CD4-positive, alpha-beta T cell (primary cell): ENCODE results near the gene CYP27A1. TPM values are rescaled to one million over a fixed set of nuclear protein-coding genes. Genes with fewer than 3 reads are reported as not detected.

Source experiments
- ATAC-seq: fragments of 200-7000 bp; cut with Tn5 transposase; one replicate; pipeline ENCODE4 v1.10.0; 2022; ENCODE audit warnings: mild to moderate bottlenecking; ENCODE audit not compliant: poor library complexity
- CTCF ChIA-PET: fragments of 350-600 bp; sonication (Branson Sonifier 250); formaldehyde crosslinking; loops from one replicate; lab custom pipeline; 2021; ENCODE audit warnings: antibody characterized with exemption, inconsistent platforms; lab: Charles Lee
- POLR2A ChIA-PET: fragments of 350-600 bp; sonication (Branson Sonifier 250); formaldehyde crosslinking; loops from one replicate; lab custom pipeline; 2021; ENCODE audit warnings: antibody characterized with exemption, inconsistent platforms; lab: Charles Lee
- DNase-seq, 14 experiments: peaks; one replicate each; pipeline ENCODE4 v3.0.0-alpha.2; 2013 to 2020; ENCODE audit warnings: mixed read lengths in 2 of 14
- H3K27ac ChIP-seq, 2 donors: one replicate each; pipeline versions ENCODE4 v1.5.1 to v1.7.0; 2013; ENCODE audit warnings: low read length in 2 of 2, low read depth in 1 of 2, mild to moderate bottlenecking in 1 of 2
- H3K27me3 ChIP-seq, 2 experiments: 1 replicate in 1 of 2; 2 replicates in 1 of 2; pipeline versions ENCODE4 v1.6.1 to v1.7.0; 2013; ENCODE audit warnings: low read length in 2 of 2, control low read depth in 1 of 2, mild to moderate bottlenecking in 1 of 2, moderate library complexity in 1 of 2; ENCODE audit not compliant: insufficient read depth in 2 of 2, control insufficient read depth in 1 of 2
- H3K36me3 ChIP-seq: one replicate; pipeline ENCODE4 v1.6.1; 2013; ENCODE audit warnings: low read length, control low read depth; ENCODE audit not compliant: insufficient read depth
- H3K4me1 ChIP-seq: one replicate; pipeline ENCODE4 v1.6.1; 2013; ENCODE audit warnings: low read length, control low read depth; ENCODE audit not compliant: insufficient read depth
- H3K4me3 ChIP-seq: one replicate; pipeline ENCODE4 v1.5.1; 2013; ENCODE audit warnings: mild to moderate bottlenecking, low read length, moderate library complexity
- H3K9me3 ChIP-seq, 2 experiments: 1 replicate in 1 of 2; 2 replicates in 1 of 2; pipeline versions ENCODE4 v1.6.1 to v1.7.0; 2013; ENCODE audit warnings: low read length in 2 of 2, mild to moderate bottlenecking in 2 of 2, control low read depth in 1 of 2, moderate library complexity in 1 of 2; ENCODE audit not compliant: control insufficient read depth in 1 of 2, insufficient read depth in 1 of 2
- H3K27ac Mint-ChIP-seq: one replicate; pipeline ENCODE4 v1.8.0; 2020; ENCODE audit warnings: mixed read lengths
- H3K27me3 Mint-ChIP-seq: one replicate; pipeline ENCODE4 v1.8.0; 2021; ENCODE audit warnings: mixed read lengths
- H3K36me3 Mint-ChIP-seq: one replicate; pipeline ENCODE4 v1.8.0; 2021; ENCODE audit warnings: low read depth, mixed read lengths
- H3K4me1 Mint-ChIP-seq: one replicate; pipeline ENCODE4 v1.8.0; 2021; ENCODE audit warnings: low read depth, mixed read lengths
- H3K4me3 Mint-ChIP-seq: one replicate; pipeline ENCODE4 v1.8.0; 2020; ENCODE audit warnings: mild to moderate bottlenecking, mixed read lengths
- H3K9me3 Mint-ChIP-seq: one replicate; pipeline ENCODE4 v1.8.0; 2020; ENCODE audit warnings: mixed read lengths
- CTCF ChIP-seq: fragments of 200-600 bp; IDR thresholded peaks from one replicate; pipeline ENCODE4 v1.8.0; 2022; ENCODE audit warnings: antibody characterized with exemption, mild to moderate bottlenecking
- intact Hi-C, 2 experiments: fragments of 100-400 bp; cut with DNase I in 1 of 2; cut with micrococcal nuclease in 1 of 2; formaldehyde crosslinking; loops; one replicate each; pipeline versions ENCODE4 v1.15.1 to v1.9.0; 2023 to 2025; cut with DNase I, micrococcal nuclease
- total RNA-seq, 174 experiments: library from RNA in 2 of 174; stranded (reverse) in 2 of 174; gene quantifications; one replicate each; pipeline ENCODE4 v1.2.3 and lab custom pipeline; 2021 to 2026

The CYP27A1 gene
- total RNA-seq, 2 experiments from 2014 or later: 0.28 TPM; not detected in 1

DNA sequence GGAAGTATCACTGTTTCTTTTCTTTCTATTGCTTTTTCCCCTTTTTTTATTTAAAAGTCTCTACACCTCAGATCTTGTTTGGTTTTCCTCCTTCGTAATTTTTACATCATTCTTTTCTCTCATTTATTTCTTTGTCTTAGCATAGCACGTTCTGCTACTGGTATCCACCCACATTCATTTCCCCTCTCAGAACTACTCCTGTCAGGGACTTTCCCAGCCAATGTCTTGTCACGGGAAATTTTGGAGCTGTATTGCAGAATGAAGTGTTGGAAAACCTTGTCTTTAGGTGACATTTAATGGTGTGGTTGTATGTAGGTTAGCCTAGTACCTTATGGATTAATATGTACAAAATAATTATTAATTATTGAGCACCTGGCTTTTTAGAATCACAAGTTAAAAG is 37.3 kb upstream of the CYP27A1 start:
- peaks cover 4% of the 10 kb centered on the region for H3K4me1 ChIP-seq
- peak in 2 of 14 experiments; percentile 50 to 58 for DNase-seq
- TF ChIP-seq CTCF: no peak
- Mint-ChIP-seq H3K4me1 (no peaks in the 10 kb centered on the region), H3K9me3 (no peaks in the 10 kb centered on the region), H3K27me3 (no peaks in the 10 kb centered on the region), H3K27ac (no peak overlapping the region), H3K4me3 (no peak overlapping the region), H3K36me3 (peaks cover 85% of the 10 kb centered on the region)
- no peaks in the 10 kb centered on the region for H3K9me3 ChIP-seq
- no peak overlapping the region for H3K4me3 ChIP-seq
- intact Hi-C loops: no loop called here
- H3K27ac ChIP-seq: no peak overlapping the region
- no peak for ATAC-seq
- CTCF ChIA-PET: no interaction called here
- POLR2A ChIA-PET: no interaction called here
- peaks cover 50% of the 10 kb centered on the region for H3K36me3 ChIP-seq
- H3K27me3 ChIP-seq: no peaks in the 10 kb centered on the region

GRCh38 chr2:218745160-218745558 is 36.8 kb upstream of the CYP27A1 start:
- H3K4me3 ChIP-seq: no peak overlapping the region
- H3K4me1 ChIP-seq: peaks cover 4% of the 10 kb centered on the region
- Mint-ChIP-seq H3K27ac (no peak overlapping the region), H3K36me3 (peaks cover 85% of the 10 kb centered on the region), H3K9me3 (no peaks in the 10 kb centered on the region), H3K4me3 (no peak overlapping the region), H3K4me1 (no peaks in the 10 kb centered on the region), H3K27me3 (no peaks in the 10 kb centered on the region)
- H3K36me3 ChIP-seq: peaks cover 53% of the 10 kb centered on the region
- no peaks in the 10 kb centered on the region for H3K27me3 ChIP-seq
- ChIA-PET POLR2A (no interaction called here), CTCF (no interaction called here)
- ATAC-seq (no peak), DNase-seq (peak in 3 of 14 experiments; percentile 15 to 64 (median 55))
- no peak for TF ChIP-seq CTCF
- H3K9me3 ChIP-seq: no peaks in the 10 kb centered on the region
- intact Hi-C loops: no loop called here
- peak overlapping the region in 1 of 2 donors; percentile 63 for H3K27ac ChIP-seq

- peaks cover 4% of the 10 kb centered on the region for H3K4me1 ChIP-seq
- no peaks in the 10 kb centered on the region for H3K9me3 ChIP-seq
- no peak overlapping the region for H3K4me3 Mint-ChIP-seq
- H3K36me3 Mint-ChIP-seq: peaks cover 87% of the 10 kb centered on the region
- no peak overlapping the region for H3K27ac ChIP-seq
- H3K27me3 Mint-ChIP-seq: no peaks in the 10 kb centered on the region
- no peak overlapping the region for H3K4me3 ChIP-seq
- ATAC-seq (no peak), DNase-seq (no peak)
- peaks cover 52% of the 10 kb centered on the region for H3K36me3 ChIP-seq
- no peaks in the 10 kb centered on the region for H3K9me3 Mint-ChIP-seq
- POLR2A ChIA-PET: no interaction called here
- no peak for TF ChIP-seq CTCF
- no peak overlapping the region for H3K27ac Mint-ChIP-seq
- H3K27me3 ChIP-seq: no peaks in the 10 kb centered on the region
- H3K4me1 Mint-ChIP-seq: no peaks in the 10 kb centered on the region
- intact Hi-C loops: no loop called here
- CTCF ChIA-PET: no interaction called here
Measured at GRCh38 chr2:218745559-218746469, 36.1 kb upstream of the CYP27A1 start.
